Endodermal cell (in vitro differentiated cells): ENCODE measurements around the gene SLAIN2. TPM values are rescaled to one million over a fixed set of nuclear protein-coding genes. Genes with fewer than 3 reads are reported as not detected.

Experiments
- DNase-seq: peaks from one replicate; pipeline ENCODE4 v3.0.0-alpha.2; 2017
- H3K27ac ChIP-seq: 2 replicates; pipeline ENCODE4 v1.5.1; 2013; ENCODE audit warnings: mild to moderate bottlenecking, low read depth, low read length, moderate library complexity
- H3K27me3 ChIP-seq: 2 replicates; pipeline ENCODE4 v1.6.1; 2013; ENCODE audit warnings: mild to moderate bottlenecking, low read length, moderate library complexity; ENCODE audit not compliant: insufficient read depth, control insufficient read depth, poor library complexity, severe bottlenecking
- H3K36me3 ChIP-seq: 2 replicates; pipeline ENCODE4 v1.7.0; 2013; ENCODE audit warnings: mild to moderate bottlenecking, low read length, moderate library complexity; ENCODE audit not compliant: control insufficient read depth, insufficient read depth
- H3K4me1 ChIP-seq: one replicate; pipeline ENCODE4 v1.7.0; 2013; ENCODE audit warnings: low read length; ENCODE audit not compliant: control insufficient read depth, insufficient read depth
- H3K4me3 ChIP-seq: 2 replicates; pipeline ENCODE4 v1.5.1; 2013; ENCODE audit warnings: mild to moderate bottlenecking, low read length, moderate library complexity
- H3K9ac ChIP-seq: 2 replicates; pipeline ENCODE4 v1.6.1; 2013; ENCODE audit warnings: mild to moderate bottlenecking, low read length, moderate library complexity; ENCODE audit not compliant: poor library complexity, severe bottlenecking; ENCODE audit errors: extremely low read depth
- H3K9me3 ChIP-seq: 2 replicates; pipeline ENCODE4 v1.6.1; 2013; ENCODE audit warnings: mild to moderate bottlenecking, low read length, moderate library complexity; ENCODE audit not compliant: control insufficient read depth
- H3K27ac Mint-ChIP-seq: 2 replicates; pipeline ENCODE4 v1.8.0; 2020; ENCODE audit warnings: mixed read lengths
- H3K27me3 Mint-ChIP-seq: 2 replicates; pipeline ENCODE4 v1.8.0; 2021; ENCODE audit warnings: mild to moderate bottlenecking, mixed read lengths; ENCODE audit not compliant: insufficient read depth
- H3K36me3 Mint-ChIP-seq: 2 replicates; pipeline ENCODE4 v1.8.0; 2020; ENCODE audit warnings: low read depth, mixed read lengths
- H3K4me1 Mint-ChIP-seq: 2 replicates; pipeline ENCODE4 v1.8.0; 2020; ENCODE audit warnings: mixed read lengths
- H3K4me3 Mint-ChIP-seq: 2 replicates; pipeline ENCODE4 v1.8.0; 2020; ENCODE audit warnings: mild to moderate bottlenecking, moderate library complexity, mixed read lengths
- H3K9me3 Mint-ChIP-seq: 2 replicates; pipeline ENCODE4 v1.8.0; 2020; ENCODE audit warnings: mild to moderate bottlenecking, mixed read lengths
- CTCF ChIP-seq: fragments of 200-600 bp; sonication (generic); conservative IDR thresholded peaks from 2 replicates; pipeline ENCODE4 v1.5.0; 2021; ENCODE audit warnings: antibody characterized with exemption, mild to moderate bottlenecking
- WGBS, 2 experiments: methylation state at CpG; one replicate each; pipeline versions ENCODE4 v1.1.5 to v1.1.7; 2013; ENCODE audit warnings: missing lambda C conversion rate in 2 of 2, mixed read lengths in 1 of 2; ENCODE audit not compliant: insufficient coverage in 1 of 2, insufficient read length in 1 of 2; 5-methylcytosine and 5-hydroxymethylcytosine counted together
- total RNA-seq, 2 donors: library from RNA; stranded (reverse); fragmentation: NEBNext Ultra II Directional in 1 of 2; extraction: Animal tissue kit (Norgen Biotek cat#: 25700) in 1 of 2; gene quantifications; 2 replicates in 1 of 2; 3 replicates in 1 of 2; pipeline ENCODE4 v1.2.1, GENCODE V29; 2021

SLAIN2 gene
- total RNA-seq, 2 donors from 2014 or later: 42.1 to 49.8 TPM

DNA sequence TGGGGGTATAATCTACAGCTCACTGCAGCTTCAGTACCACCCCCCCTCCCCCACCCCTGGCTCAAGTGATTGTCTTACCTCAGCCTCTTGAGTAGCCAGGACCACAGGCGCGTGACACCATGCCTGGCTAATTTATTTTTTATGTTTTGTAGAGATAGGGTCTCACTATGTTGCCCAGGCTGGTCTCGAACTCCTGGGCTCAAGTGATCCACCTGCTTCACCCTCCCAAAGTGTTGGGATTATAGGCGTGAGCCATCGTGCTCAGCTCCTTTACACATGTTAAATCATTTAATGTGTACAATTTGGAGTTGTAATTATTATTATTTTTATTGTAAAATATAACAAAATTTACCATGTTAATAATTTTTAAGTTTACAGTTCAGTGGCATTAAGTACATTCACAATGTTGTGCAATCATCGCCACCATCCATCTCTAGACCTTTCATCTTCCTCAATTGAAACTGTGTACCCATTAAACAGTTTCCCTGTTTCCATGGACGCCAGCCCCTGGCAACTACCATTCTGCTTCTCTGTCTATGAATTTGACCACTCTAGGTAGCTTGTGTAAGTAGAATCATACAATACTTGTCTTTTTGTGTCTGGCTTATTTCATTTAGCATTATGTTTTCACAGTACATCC is 6.1 kb downstream of the SLAIN2 start:
- Histone ChIP-seq H3K9ac (no peak overlapping the region), H3K27me3 (no peaks in the 10 kb centered on the region), H3K36me3 (peaks cover 7% of the 10 kb centered on the region), H3K4me1 (peaks cover 4% of the 10 kb centered on the region), H3K27ac (no peak overlapping the region), H3K9me3 (peaks cover 6% of the 10 kb centered on the region), H3K4me3 (no peak overlapping the region)
- TF ChIP-seq CTCF: no peak
- Mint-ChIP-seq H3K27me3 (no peaks in the 10 kb centered on the region), H3K4me1 (peaks cover 66% of the 10 kb centered on the region), H3K4me3 (no peak overlapping the region), H3K36me3 (peaks cover 3% of the 10 kb centered on the region), H3K9me3 (peaks cover under 1% of the 10 kb centered on the region), H3K27ac (no peak overlapping the region)
- WGBS, 2 experiments: 98 to 100% methylated on average over 2 to 5 of the region's 7 CpGs
- DNase-seq: no peak

DNA sequence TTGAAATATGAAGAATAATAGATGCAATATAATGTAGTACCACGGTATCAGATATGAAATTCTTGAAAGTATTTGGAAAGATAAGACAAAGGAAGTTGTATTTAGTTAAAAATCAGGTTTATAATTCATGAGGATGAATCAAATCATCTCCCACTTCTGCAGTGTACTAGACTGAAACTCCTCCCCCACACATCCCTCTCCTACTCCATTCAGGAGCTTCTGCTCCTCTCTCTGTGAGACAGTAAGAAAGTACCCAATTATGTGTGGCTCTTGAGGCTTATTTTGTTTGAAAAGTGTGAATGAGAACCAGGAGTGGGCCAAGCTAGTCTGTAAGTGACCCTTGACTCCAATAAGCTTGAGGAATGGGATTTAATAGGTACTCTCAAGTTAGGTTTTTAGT is 9.5 kb downstream of the SLAIN2 start:
- WGBS, 2 experiments: 100% methylated on average over 1 of the region's 1 CpG
- peaks cover 38% of the 10 kb centered on the region for H3K4me1 Mint-ChIP-seq

GRCh38 chr4:48352793-48353192 is 11.5 kb downstream of the SLAIN2 start:
- 95 to 100% methylated on average over 2 to 4 of the region's 4 CpGs for WGBS, 2 experiments
- H3K9ac ChIP-seq: no peak overlapping the region
- H3K27me3 ChIP-seq: no peaks in the 10 kb centered on the region
- H3K4me3 ChIP-seq: peak overlapping the region; percentile 48
- Mint-ChIP-seq H3K4me3 (no peak overlapping the region), H3K36me3 (peaks cover 9% of the 10 kb centered on the region), H3K9me3 (peaks cover 7% of the 10 kb centered on the region), H3K27me3 (no peaks in the 10 kb centered on the region), H3K4me1 (peaks cover 28% of the 10 kb centered on the region), H3K27ac (no peak overlapping the region)
- peaks cover 13% of the 10 kb centered on the region for H3K36me3 ChIP-seq
- TF ChIP-seq CTCF: no peak
- DNase-seq: no peak
- no peaks in the 10 kb centered on the region for H3K4me1 ChIP-seq
- H3K9me3 ChIP-seq: peaks cover 14% of the 10 kb centered on the region
- H3K27ac ChIP-seq: no peak overlapping the region

More for the DNA sequence above, 9.5 kb downstream of the SLAIN2 start:
- Histone ChIP-seq H3K9ac (no peak overlapping the region), H3K4me3 (no peak overlapping the region), H3K9me3 (peaks cover 14% of the 10 kb centered on the region), H3K27me3 (no peaks in the 10 kb centered on the region), H3K4me1 (no peaks in the 10 kb centered on the region), H3K27ac (no peak overlapping the region), H3K36me3 (peaks cover 13% of the 10 kb centered on the region)
- H3K9me3 Mint-ChIP-seq: peaks cover 7% of the 10 kb centered on the region
- H3K27me3 Mint-ChIP-seq: no peaks in the 10 kb centered on the region
- DNase-seq: no peak
- H3K27ac Mint-ChIP-seq: no peak overlapping the region
- no peak overlapping the region for H3K4me3 Mint-ChIP-seq
- H3K36me3 Mint-ChIP-seq: peaks cover 9% of the 10 kb centered on the region
- no peak for TF ChIP-seq CTCF
